B cell (primary cell): ENCODE data around the gene MXRA8.

ENCODE experiments used
- CTCF ChIP-seq: fragments of 200-600 bp; IDR thresholded peaks from one replicate; pipeline ENCODE4 v1.8.0; 2022; ENCODE audit warnings: antibody characterized with exemption, mild to moderate bottlenecking
- EZH2 ChIP-seq: IDR thresholded peaks from 2 replicates; pipeline ENCODE4 v1.6.1; 2012; ENCODE audit warnings: borderline replicate concordance, low read depth, mild to moderate bottlenecking, moderate library complexity, low read length; ENCODE audit not compliant: insufficient read depth, poor library complexity, severe bottlenecking

GRCh38 chr1:1335283-1335682 lies 23.1 kb downstream of the MXRA8 start:
- TF ChIP-seq CTCF, result no peak
- no peak for TF ChIP-seq EZH2
